ENCODE results near the gene KLHL28.
"Not testable (repeated sequence)": the region's sequence is repeated elsewhere in the genome, so short reads cannot be mapped to it uniquely, and the experiment has no call there.

The KLHL28 gene

DNA sequence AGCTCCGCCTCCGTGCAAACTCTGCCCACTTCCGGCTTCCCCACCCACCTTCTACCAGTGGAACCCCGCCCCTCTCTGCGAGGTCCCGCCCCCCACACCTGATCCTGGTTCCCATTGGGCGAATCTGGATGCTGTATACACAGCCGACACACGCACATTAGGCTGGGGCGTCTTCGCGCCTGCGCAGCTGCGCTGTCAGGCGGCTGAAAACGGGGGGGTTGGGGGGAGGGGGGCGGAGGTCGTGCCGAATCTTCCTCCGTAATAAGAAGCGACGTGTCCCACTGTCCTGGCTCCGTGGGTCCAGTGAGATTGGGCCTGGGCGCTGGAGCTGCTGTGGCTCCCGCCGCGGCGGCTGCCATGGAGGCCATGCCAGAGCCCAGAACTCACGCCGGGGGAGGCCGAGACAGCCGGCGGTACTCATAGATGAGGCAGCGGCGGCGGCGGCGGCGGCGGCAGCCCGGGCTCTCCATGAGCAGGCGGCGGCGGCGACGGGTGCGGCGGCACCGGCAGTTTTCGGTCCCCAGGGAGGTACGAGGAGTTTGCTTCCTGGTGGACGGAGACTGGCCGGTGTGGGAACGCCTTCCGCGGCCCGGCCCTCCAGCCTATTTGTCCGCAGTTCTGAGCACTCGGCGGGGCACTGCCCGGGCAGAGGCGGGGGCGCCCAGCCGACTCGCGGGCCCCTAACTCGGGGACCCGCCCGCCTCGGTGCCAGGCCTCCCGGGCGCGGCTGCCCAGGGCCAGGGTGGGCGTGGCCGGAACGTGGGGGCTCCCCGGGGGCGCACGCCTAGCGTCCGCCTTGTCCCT is 64.5 kb downstream of the KLHL28 start:
- peak; percentile 95 for DNase-seq (ENCODE audit: low read depth)

GRCh38 chr14:44896275-44897040 is 65.3 kb downstream of the KLHL28 start:
- DNase-seq (ENCODE audit: low read depth), result no peak

GRCh38 chr14:44895716-44896115 is 66.0 kb downstream of the KLHL28 start:
- DNase-seq (ENCODE audit: low read depth), result peak; percentile 86

- no peak for DNase-seq (ENCODE audit: low read depth)
Observed at GRCh38 chr14:44893535-44893934, 68.2 kb downstream of the KLHL28 start.

DNA sequence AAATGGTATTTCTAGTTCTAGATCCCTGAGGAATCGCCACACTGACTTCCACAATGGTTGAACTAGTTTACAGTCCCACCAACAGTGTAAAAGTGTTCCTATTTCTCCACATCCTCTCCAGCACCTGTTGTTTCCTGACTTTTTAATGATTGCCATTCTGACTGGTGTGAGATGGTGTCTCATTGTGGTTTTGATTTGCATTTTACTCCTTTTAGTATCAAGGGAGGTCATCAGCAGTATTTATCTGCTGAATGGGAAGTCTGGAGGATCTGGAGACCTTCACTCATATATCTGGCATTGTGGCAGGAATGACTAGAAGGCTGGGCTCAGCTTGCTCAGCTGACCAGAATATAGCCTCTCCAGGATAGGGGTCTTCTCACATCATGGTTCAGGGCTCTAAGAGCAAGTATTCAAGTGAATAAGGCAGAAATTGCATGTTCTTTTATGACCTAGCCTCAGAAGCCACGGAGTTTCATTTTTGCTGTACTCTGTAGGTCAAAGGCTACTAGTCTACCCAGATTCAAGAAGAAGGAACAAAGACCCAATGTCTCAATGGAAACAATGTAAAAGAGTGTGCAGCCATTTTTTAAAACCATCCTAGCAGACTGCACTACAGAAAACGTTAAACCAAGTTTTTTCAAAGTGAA is 69.9 kb downstream of the KLHL28 start:
- not testable (repeated sequence) for DNase-seq (ENCODE audit: low read depth)

GRCh38 chr14:44889595-44890471 is 71.9 kb downstream of the KLHL28 start:
- no peak for DNase-seq (ENCODE audit: low read depth)

- no peak for DNase-seq (ENCODE audit: low read depth)
Observed at GRCh38 chr14:44887596-44887955, 74.2 kb downstream of the KLHL28 start.

GRCh38 chr14:44886860-44887595 is 74.7 kb downstream of the KLHL28 start:
- no peak for DNase-seq (ENCODE audit: low read depth)

GRCh38 chr14:44880791-44881190 is 81.0 kb downstream of the KLHL28 start:
- no peak for DNase-seq (ENCODE audit: low read depth)
